ENCODE results near the gene ADH4. TPM values are rescaled to one million over a fixed set of nuclear protein-coding genes. Genes with fewer than 3 reads are reported as not detected.

Gene ADH4
- polyA plus RNA-seq, 2 donors, result 0.10 to 1.5 TPM

- no peak overlapping the region for H3K4me3 ChIP-seq (ENCODE audit: low read depth in 1 of 2, low read length in 2 of 2)
- no peaks in the 10 kb centered on the region for H3K4me1 ChIP-seq (ENCODE audit: control insufficient read depth in 2 of 2, insufficient read depth in 2 of 2, low read length in 1 of 2)
- peaks cover 8 to 20% of the 10 kb centered on the region in 2 donors for H3K36me3 ChIP-seq (ENCODE audit: control insufficient read depth in 2 of 2, insufficient read depth in 2 of 2, low read length in 1 of 2)
- H3K27me3 ChIP-seq (ENCODE audit: control insufficient read depth in 1 of 2, insufficient read depth in 2 of 2, low read length in 2 of 2), result no peaks in the 10 kb centered on the region
- 74 to 82% methylated on average over 4 of the region's 4 CpGs for WGBS, 2 donors
- no peak overlapping the region for H3K27ac ChIP-seq (ENCODE audit: low read depth in 2 of 2, low read length in 1 of 2)
- no peaks in the 10 kb centered on the region for H3K9me3 ChIP-seq (ENCODE audit: control insufficient read depth in 2 of 2, insufficient read depth in 1 of 2, low read depth in 1 of 2, low read length in 1 of 2)
Measured at GRCh38 chr4:99077177-99077576, 66.9 kb downstream of the ADH4 start.

GRCh38 chr4:99076292-99076976 lies 67.7 kb downstream of the ADH4 start:
- 90 to 95% methylated on average over 5 of the region's 5 CpGs for WGBS, 2 donors

GRCh38 chr4:99074816-99075215 lies 69.3 kb downstream of the ADH4 start:
- H3K36me3 ChIP-seq (ENCODE audit: control insufficient read depth in 2 of 2, insufficient read depth in 2 of 2, low read length in 1 of 2), result peaks cover 5 to 11% of the 10 kb centered on the region in 2 donors
- WGBS, 2 donors, result 95 to 96% methylated on average over 7 of the region's 7 CpGs
- no peaks in the 10 kb centered on the region for H3K4me1 ChIP-seq (ENCODE audit: control insufficient read depth in 2 of 2, insufficient read depth in 2 of 2, low read length in 1 of 2)
- H3K27me3 ChIP-seq (ENCODE audit: control insufficient read depth in 1 of 2, insufficient read depth in 2 of 2, low read length in 2 of 2), result no peaks in the 10 kb centered on the region
- no peak overlapping the region for H3K4me3 ChIP-seq (ENCODE audit: low read depth in 1 of 2, low read length in 2 of 2)
- no peak overlapping the region for H3K27ac ChIP-seq (ENCODE audit: low read depth in 2 of 2, low read length in 1 of 2)
- H3K9me3 ChIP-seq (ENCODE audit: control insufficient read depth in 2 of 2, insufficient read depth in 1 of 2, low read depth in 1 of 2, low read length in 1 of 2), result no peaks in the 10 kb centered on the region

More at GRCh38 chr4:99076292-99076976, 67.7 kb downstream of the ADH4 start:
- H3K9me3 ChIP-seq (ENCODE audit: control insufficient read depth in 2 of 2, insufficient read depth in 1 of 2, low read depth in 1 of 2, low read length in 1 of 2), result no peaks in the 10 kb centered on the region
- no peak overlapping the region for H3K27ac ChIP-seq (ENCODE audit: low read depth in 2 of 2, low read length in 1 of 2)
- H3K36me3 ChIP-seq (ENCODE audit: control insufficient read depth in 2 of 2, insufficient read depth in 2 of 2, low read length in 1 of 2), result peaks cover 8 to 17% of the 10 kb centered on the region in 2 donors
- H3K4me3 ChIP-seq (ENCODE audit: low read depth in 1 of 2, low read length in 2 of 2), result no peak overlapping the region
- H3K4me1 ChIP-seq (ENCODE audit: control insufficient read depth in 2 of 2, insufficient read depth in 2 of 2, low read length in 1 of 2), result no peaks in the 10 kb centered on the region
- no peaks in the 10 kb centered on the region for H3K27me3 ChIP-seq (ENCODE audit: control insufficient read depth in 1 of 2, insufficient read depth in 2 of 2, low read length in 2 of 2)

Other genes starting within 250 kb of the ADH4 start
- gene EIF4E, start 215.2 kb downstream of the ADH4 start, polyA plus RNA-seq, result 10 to 100 TPM; 16.7 to 56.1 TPM
- gene METAP1, start 148.6 kb downstream of the ADH4 start, polyA plus RNA-seq, result 10 to 100 TPM; 47.7 to 48.6 TPM
- 100 to 1,000 TPM in 1 of 2 donors, 10 to 100 TPM in 1; 51.0 to 112 TPM for gene ADH5, start 55.5 kb downstream of the ADH4 start, polyA plus RNA-seq
- gene ADH6, start 74.9 kb upstream of the ADH4 start, polyA plus RNA-seq, result under 1 TPM in 1 of 2 donors, not detected in 1; 0.11 TPM
- not detected for gene ADH1A, start 146.7 kb upstream of the ADH4 start, polyA plus RNA-seq
- gene ADH1B, start 177.1 kb upstream of the ADH4 start, polyA plus RNA-seq, result 10 to 100 TPM; 31.3 to 72.0 TPM
- 1 to 10 TPM; 1.7 to 2.3 TPM for gene ADH1C, start 208.4 kb upstream of the ADH4 start, polyA plus RNA-seq

Data from esophagus (tissue), 2 donors.